GM23338 (cell line): Measurements from ENCODE around the gene CSNK1A1. TPM values are rescaled to one million over a fixed set of nuclear protein-coding genes. Genes with fewer than 3 reads are reported as not detected.

Experiments used
- ATAC-seq: fragments of 200-7000 bp; cut with Tn5 transposase; 3 replicates; pipeline ENCODE4 v1.9.1; 2020
- DNase-seq: peaks from one replicate; pipeline ENCODE4 v3.0.0-alpha.2; 2015; ENCODE audit warnings: low spot score
- H2AFZ ChIP-seq: fragments of 200-600 bp; sonication (generic); 2 replicates; pipeline ENCODE4 v1.8.0; 2016; ENCODE audit warnings: antibody characterized with exemption, mild to moderate bottlenecking, moderate library complexity
- H3F3A ChIP-seq: fragments of 200-600 bp; sonication (generic); replicated peaks from 2 replicates; pipeline ENCODE4 v1.8.0; 2017; ENCODE audit warnings: antibody characterized with exemption, mixed run types, low read depth
- H3K27ac ChIP-seq: fragments of 200-600 bp; sonication (generic); 2 replicates; pipeline ENCODE4 v1.6.1; 2016; ENCODE audit warnings: low read depth
- H3K27me3 ChIP-seq: fragments of 200-600 bp; sonication (generic); 2 replicates; pipeline ENCODE4 v1.8.0; 2016; ENCODE audit warnings: mild to moderate bottlenecking, mixed run types, moderate library complexity; ENCODE audit not compliant: insufficient read depth
- H3K36me3 ChIP-seq: fragments of 200-600 bp; sonication (generic); 2 replicates; pipeline ENCODE4 v1.8.0; 2016; ENCODE audit warnings: mild to moderate bottlenecking; ENCODE audit not compliant: insufficient read depth
- H3K4me1 ChIP-seq: fragments of 200-600 bp; sonication (generic); 2 replicates; pipeline ENCODE4 v1.8.0; 2016; ENCODE audit warnings: mild to moderate bottlenecking, moderate library complexity; ENCODE audit not compliant: insufficient read depth
- H3K4me2 ChIP-seq: fragments of 200-600 bp; sonication (generic); 2 replicates; pipeline ENCODE4 v1.7.1; 2017; ENCODE audit warnings: mixed run types
- H3K4me3 ChIP-seq: fragments of 200-600 bp; sonication (generic); 2 replicates; pipeline ENCODE4 v1.6.1; 2016; ENCODE audit warnings: mixed run types
- H3K79me2 ChIP-seq: fragments of 200-600 bp; sonication (generic); replicated peaks from 2 replicates; pipeline ENCODE4 v1.8.0; 2017; ENCODE audit warnings: mild to moderate bottlenecking; ENCODE audit not compliant: insufficient read depth
- H3K9me2 ChIP-seq: fragments of 200-600 bp; sonication (generic); 2 replicates; pipeline ENCODE4 v1.8.0; 2017; ENCODE audit not compliant: insufficient read depth
- H4K20me1 ChIP-seq: fragments of 200-600 bp; sonication (generic); replicated peaks from 2 replicates; pipeline ENCODE4 v1.8.0; 2017; ENCODE audit warnings: mild to moderate bottlenecking; ENCODE audit not compliant: insufficient read depth
- H3K27ac Mint-ChIP-seq: 2 replicates; pipeline ENCODE4 v1.8.0; 2020; ENCODE audit warnings: inconsistent platforms, mild to moderate bottlenecking, moderate library complexity, mixed read lengths
- H3K27me3 Mint-ChIP-seq: 3 replicates; pipeline ENCODE4 v1.8.0; 2022; ENCODE audit warnings: low read depth, mild to moderate bottlenecking, moderate library complexity, mixed read lengths, inconsistent platforms; ENCODE audit not compliant: insufficient read depth, poor library complexity
- H3K36me3 Mint-ChIP-seq: 3 replicates; pipeline ENCODE4 v1.8.0; 2021; ENCODE audit warnings: low read depth, mild to moderate bottlenecking, inconsistent platforms, moderate library complexity, mixed read lengths
- H3K4me1 Mint-ChIP-seq: 3 replicates; pipeline ENCODE4 v1.8.0; 2020; ENCODE audit warnings: mild to moderate bottlenecking, inconsistent platforms, mixed read lengths
- H3K4me3 Mint-ChIP-seq: 3 replicates; pipeline ENCODE4 v1.8.0; 2021; ENCODE audit warnings: moderate library complexity, mild to moderate bottlenecking, inconsistent platforms, mixed read lengths
- H3K9me3 Mint-ChIP-seq: 3 replicates; pipeline ENCODE4 v1.8.0; 2020; ENCODE audit warnings: moderate library complexity, mild to moderate bottlenecking, inconsistent platforms, mixed read lengths
- CREB1 ChIP-seq: fragments of 250-450 bp; sonication (Bioruptor Pico); IDR thresholded peaks from 2 replicates; pipeline ENCODE4 v1.5.0; 2020; ENCODE audit warnings: low read depth, mild to moderate bottlenecking, moderate library complexity
- CTCF ChIP-seq, 2 experiments: fragments of 200-600 bp in 1 of 2; sonication (generic) in 1 of 2; conservative IDR thresholded peaks; 2 replicates each; pipeline versions ENCODE4 v1.5.1 to v1.6.1; 2016 to 2017; ENCODE audit warnings: antibody characterized with exemption in 2 of 2, low read depth in 2 of 2, mild to moderate bottlenecking in 2 of 2, moderate library complexity in 1 of 2
- ETS1 ChIP-seq: IDR thresholded peaks from 2 replicates; pipeline ENCODE4 v1.6.1; 2016; ENCODE audit warnings: antibody characterized with exemption
- EZH2 ChIP-seq: fragments of 200-600 bp; sonication (generic); IDR thresholded peaks from one replicate; pipeline ENCODE4 v1.8.0; 2017; ENCODE audit warnings: antibody characterized with exemption, mild to moderate bottlenecking, low read depth; ENCODE audit not compliant: unreplicated experiment
- EZH2phosphoT487 ChIP-seq: fragments of 200-600 bp; sonication (generic); IDR thresholded peaks from one replicate; pipeline ENCODE4 v1.8.1; 2018; ENCODE audit warnings: antibody characterized with exemption; ENCODE audit not compliant: unreplicated experiment
- JUNB ChIP-seq: IDR thresholded peaks from one replicate; pipeline ENCODE4 v1.6.1; 2016; ENCODE audit warnings: antibody characterized with exemption; ENCODE audit not compliant: unreplicated experiment
- NANOG ChIP-seq: IDR thresholded peaks from 2 replicates; pipeline ENCODE4 v1.6.1; 2016; ENCODE audit warnings: antibody characterized with exemption, borderline replicate concordance
- POLR2AphosphoS5 ChIP-seq: IDR thresholded peaks from 2 replicates; pipeline ENCODE4 v1.6.1; 2016; ENCODE audit warnings: antibody characterized with exemption, low read depth
- REST ChIP-seq: IDR thresholded peaks from one replicate; pipeline ENCODE4 v1.6.1; 2018; ENCODE audit warnings: antibody characterized with exemption; ENCODE audit not compliant: unreplicated experiment
- STAT1 ChIP-seq: IDR thresholded peaks from one replicate; pipeline ENCODE4 v1.6.1; 2016; ENCODE audit warnings: antibody characterized with exemption; ENCODE audit not compliant: unreplicated experiment
- ZNF114 ChIP-seq: fragments of 250-450 bp; sonication (Bioruptor Pico); IDR thresholded peaks from 2 replicates; pipeline ENCODE4 v1.5.0; 2020; ENCODE audit warnings: mild to moderate bottlenecking, moderate library complexity
- ZNF331 ChIP-seq: fragments of 250-450 bp; sonication (Bioruptor Pico); IDR thresholded peaks from 2 replicates; pipeline ENCODE4 v1.5.0; 2020; ENCODE audit warnings: low read depth, mild to moderate bottlenecking, moderate library complexity
- ZNF462 ChIP-seq: fragments of 250-450 bp; sonication (Bioruptor Pico); IDR thresholded peaks from 2 replicates; pipeline ENCODE4 v1.5.0; 2020; ENCODE audit warnings: mild to moderate bottlenecking, moderate library complexity
- polyA plus RNA-seq: library from polyadenylated mRNA; unstranded; fragments of >200 nt; fragmentation: Nextera tagmentation; extraction: Ambion mirVana; gene quantifications from 2 replicates; pipeline ENCODE4 v1.2.1, GENCODE V29; 2016
- total RNA-seq: library from RNA; depleted of rRNA; stranded (reverse); fragments of >200 nt; shearing (Covaris generic); gene quantifications from 2 replicates; pipeline ENCODE4 v1.2.3, GENCODE V29; 2014

CSNK1A1 gene
- total and polyA plus RNA-seq, 2 experiments from 2014 or later = 110 to 233 TPM

GRCh38 chr5:149588936-149589335 lies 37.7 kb upstream of the CSNK1A1 start:
- no peak overlapping the region for H3K4me3 ChIP-seq
- no peaks in the 10 kb centered on the region for H3K4me1 ChIP-seq
- TF ChIP-seq EZH2phosphoT487 (no peak), EZH2 (no peak), ZNF114 (CRISPR knock-in tag) (no peak), CTCF (conservative IDR thresholded peaks at IDR 0.05; ENCODE audit: low read depth in 2 of 2) (no peak), NANOG (no peak), ZNF331 (no peak), ZNF462 (CRISPR knock-in tag) (no peak), JUNB (no peak), POLR2AphosphoS5 (no peak), REST (no peak), CREB1 (CRISPR knock-in tag) (no peak), STAT1 (no peak), ETS1 (no peak)
- H3K36me3 ChIP-seq = no peaks in the 10 kb centered on the region
- DNase-seq (no peak), ATAC-seq (no peak)
- H3F3A ChIP-seq = no peaks in the 10 kb centered on the region
- no peak overlapping the region for H3K4me2 ChIP-seq
- H2AFZ ChIP-seq = no peak overlapping the region
- no peaks in the 10 kb centered on the region for H4K20me1 ChIP-seq
- Mint-ChIP-seq H3K4me1 (no peaks in the 10 kb centered on the region), H3K27me3 (no peaks in the 10 kb centered on the region), H3K27ac (no peak overlapping the region), H3K4me3 (no peak overlapping the region), H3K36me3 (no peaks in the 10 kb centered on the region), H3K9me3 (no peaks in the 10 kb centered on the region)
- no peak overlapping the region for H3K27ac ChIP-seq
- H3K9me2 ChIP-seq = no peaks in the 10 kb centered on the region
- no peaks in the 10 kb centered on the region for H3K27me3 ChIP-seq
- no peaks in the 10 kb centered on the region for H3K79me2 ChIP-seq
